ENCODE data around the gene CAMKK1.

The CAMKK1 gene

DNA sequence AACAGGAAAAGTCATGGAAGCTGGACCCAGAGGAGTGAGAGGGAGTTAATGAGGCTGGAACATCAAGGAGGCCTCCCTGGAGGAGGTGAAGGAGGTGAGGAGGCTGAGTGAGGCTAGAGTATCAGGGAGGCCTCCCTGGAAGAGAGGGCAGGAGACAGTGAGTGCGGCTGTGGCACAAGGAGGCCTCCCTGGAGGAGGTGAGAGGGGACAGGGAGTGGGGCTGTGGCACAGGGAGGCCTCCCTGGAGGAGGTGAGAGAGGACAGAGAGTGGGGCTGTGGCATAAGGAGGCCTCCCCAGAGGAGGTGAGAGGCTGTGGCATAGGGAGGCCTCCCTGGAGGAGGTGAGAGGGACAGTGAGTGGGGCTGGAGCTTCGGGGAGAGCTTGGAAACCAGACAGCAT is 5.5 kb downstream of the CAMKK1 start:
- Histone ChIP-seq H3K27me3 (ENCODE audit: insufficient read depth, low read length, poor library complexity) (no peaks in the 10 kb centered on the region), H3K4me3 (ENCODE audit: low read depth in 1 of 2, low read length in 2 of 2) (no peak overlapping the region), H3K4me1 (ENCODE audit: insufficient read depth, low read length) (peaks cover 9% of the 10 kb centered on the region), H3K4me2 (ENCODE audit: insufficient read depth, low read length) (no peak overlapping the region), H2AFZ (ENCODE audit: low read depth, low read length) (no peak overlapping the region), H4K20me1 (ENCODE audit: insufficient read depth, low read length) (peaks cover 19% of the 10 kb centered on the region), H3K9ac (ENCODE audit: low read depth, low read length) (no peak overlapping the region), H3K9me3 (ENCODE audit: insufficient read depth, low read length, severe bottlenecking) (no peaks in the 10 kb centered on the region), H3K36me3 (ENCODE audit: insufficient read depth, low read length) (no peaks in the 10 kb centered on the region), H3K79me2 (ENCODE audit: insufficient read depth, low read length) (no peaks in the 10 kb centered on the region), H3K27ac (ENCODE audit: low read length) (no peak overlapping the region)
- ATAC-seq (ENCODE audit: insufficient read depth, low read depth) (no peak), DNase-seq (no peak)
- TF ChIP-seq, protein P1, sequence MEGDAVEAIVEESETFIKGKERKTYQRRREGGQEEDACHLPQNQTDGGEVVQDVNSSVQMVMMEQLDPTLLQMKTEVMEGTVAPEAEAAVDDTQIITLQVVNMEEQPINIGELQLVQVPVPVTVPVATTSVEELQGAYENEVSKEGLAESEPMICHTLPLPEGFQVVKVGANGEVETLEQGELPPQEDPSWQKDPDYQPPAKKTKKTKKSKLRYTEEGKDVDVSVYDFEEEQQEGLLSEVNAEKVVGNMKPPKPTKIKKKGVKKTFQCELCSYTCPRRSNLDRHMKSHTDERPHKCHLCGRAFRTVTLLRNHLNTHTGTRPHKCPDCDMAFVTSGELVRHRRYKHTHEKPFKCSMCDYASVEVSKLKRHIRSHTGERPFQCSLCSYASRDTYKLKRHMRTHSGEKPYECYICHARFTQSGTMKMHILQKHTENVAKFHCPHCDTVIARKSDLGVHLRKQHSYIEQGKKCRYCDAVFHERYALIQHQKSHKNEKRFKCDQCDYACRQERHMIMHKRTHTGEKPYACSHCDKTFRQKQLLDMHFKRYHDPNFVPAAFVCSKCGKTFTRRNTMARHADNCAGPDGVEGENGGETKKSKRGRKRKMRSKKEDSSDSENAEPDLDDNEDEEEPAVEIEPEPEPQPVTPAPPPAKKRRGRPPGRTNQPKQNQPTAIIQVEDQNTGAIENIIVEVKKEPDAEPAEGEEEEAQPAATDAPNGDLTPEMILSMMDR (IDR thresholded peaks at IDR 0.05; ENCODE audit: borderline replicate concordance, extremely low read depth, low read length, poor library complexity, severe bottlenecking) = no peak
- TF ChIP-seq EZH2 (IDR thresholded peaks at IDR 0.05; ENCODE audit: borderline replicate concordance, low read depth, low read length, severe bottlenecking) = no peak

DNA sequence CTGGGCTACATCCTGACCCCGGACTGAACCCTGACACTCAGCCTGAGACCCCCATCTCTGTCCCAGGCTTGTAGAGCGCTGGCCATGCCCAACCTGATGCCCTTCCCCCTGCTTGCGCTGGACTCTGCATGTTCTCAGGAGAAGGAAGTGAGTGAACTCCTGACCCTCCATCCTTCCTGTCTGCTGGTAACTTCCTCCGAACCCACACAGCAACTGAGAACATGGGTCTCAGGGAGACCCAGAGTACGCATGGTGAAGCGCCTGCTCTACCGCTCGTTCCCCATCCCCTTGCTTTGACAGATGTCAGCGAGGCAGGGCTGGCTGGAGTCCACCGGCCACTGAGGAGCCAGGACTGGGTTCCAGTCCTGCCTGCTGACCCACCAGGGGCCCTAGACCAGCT is 6.1 kb downstream of the CAMKK1 start:
- no peaks in the 10 kb centered on the region for H3K79me2 ChIP-seq (ENCODE audit: insufficient read depth, low read length)
- no peak overlapping the region for H2AFZ ChIP-seq (ENCODE audit: low read depth, low read length)
- H3K4me1 ChIP-seq (ENCODE audit: insufficient read depth, low read length) = peaks cover 3% of the 10 kb centered on the region
- no peak overlapping the region for H3K4me2 ChIP-seq (ENCODE audit: insufficient read depth, low read length)
- H3K36me3 ChIP-seq (ENCODE audit: insufficient read depth, low read length) = no peaks in the 10 kb centered on the region
- no peak for DNase-seq
- no peak overlapping the region for H3K9ac ChIP-seq (ENCODE audit: low read depth, low read length)
- H3K4me3 ChIP-seq (ENCODE audit: low read depth in 1 of 2, low read length in 2 of 2) = no peak overlapping the region
- ATAC-seq (ENCODE audit: insufficient read depth, low read depth) = no peak
- no peak for TF ChIP-seq EZH2 (IDR thresholded peaks at IDR 0.05; ENCODE audit: borderline replicate concordance, low read depth, low read length, severe bottlenecking)
- TF ChIP-seq, protein P1 (IDR thresholded peaks at IDR 0.05; ENCODE audit: borderline replicate concordance, extremely low read depth, low read length, poor library complexity, severe bottlenecking) = no peak
- H3K27me3 ChIP-seq (ENCODE audit: insufficient read depth, low read length, poor library complexity) = no peaks in the 10 kb centered on the region
- no peaks in the 10 kb centered on the region for H3K9me3 ChIP-seq (ENCODE audit: insufficient read depth, low read length, severe bottlenecking)
- H3K27ac ChIP-seq (ENCODE audit: low read length) = no peak overlapping the region
- H4K20me1 ChIP-seq (ENCODE audit: insufficient read depth, low read length) = peaks cover 19% of the 10 kb centered on the region

DNA sequence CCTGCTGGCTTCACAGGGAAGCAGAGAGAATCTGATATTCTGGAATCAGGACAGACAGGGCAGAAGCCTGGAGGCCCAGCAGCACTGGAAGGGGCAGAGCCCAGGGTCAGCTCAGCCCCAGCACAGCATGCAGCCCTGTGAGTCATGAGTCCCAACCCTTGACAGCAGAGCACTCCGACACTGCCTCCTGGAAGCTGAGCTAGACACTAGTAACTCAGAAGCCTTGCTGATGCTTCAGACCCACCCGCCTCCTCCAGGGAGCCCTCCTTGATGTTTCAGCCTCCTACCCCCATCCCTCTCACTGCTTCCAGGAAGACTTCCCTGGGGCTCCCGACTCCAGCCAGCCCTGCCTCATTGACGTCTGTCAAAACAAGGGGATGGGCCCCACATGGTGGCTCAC is 6.9 kb downstream of the CAMKK1 start:
- ATAC-seq (ENCODE audit: insufficient read depth, low read depth) (no peak), DNase-seq (no peak)
- no peak for TF ChIP-seq EZH2 (IDR thresholded peaks at IDR 0.05; ENCODE audit: borderline replicate concordance, low read depth, low read length, severe bottlenecking)
- TF ChIP-seq, protein P1 (IDR thresholded peaks at IDR 0.05; ENCODE audit: borderline replicate concordance, extremely low read depth, low read length, poor library complexity, severe bottlenecking) = no peak
- Histone ChIP-seq H3K9ac (ENCODE audit: low read depth, low read length) (no peak overlapping the region), H3K27me3 (ENCODE audit: insufficient read depth, low read length, poor library complexity) (no peaks in the 10 kb centered on the region), H3K4me2 (ENCODE audit: insufficient read depth, low read length) (no peak overlapping the region), H3K4me3 (ENCODE audit: low read depth in 1 of 2, low read length in 2 of 2) (no peak overlapping the region), H3K36me3 (ENCODE audit: insufficient read depth, low read length) (no peaks in the 10 kb centered on the region), H3K27ac (ENCODE audit: low read length) (no peak overlapping the region), H2AFZ (ENCODE audit: low read depth, low read length) (no peak overlapping the region), H3K79me2 (ENCODE audit: insufficient read depth, low read length) (no peaks in the 10 kb centered on the region), H3K4me1 (ENCODE audit: insufficient read depth, low read length) (no peaks in the 10 kb centered on the region), H3K9me3 (ENCODE audit: insufficient read depth, low read length, severe bottlenecking) (no peaks in the 10 kb centered on the region), H4K20me1 (ENCODE audit: insufficient read depth, low read length) (peaks cover 13% of the 10 kb centered on the region)

DNA sequence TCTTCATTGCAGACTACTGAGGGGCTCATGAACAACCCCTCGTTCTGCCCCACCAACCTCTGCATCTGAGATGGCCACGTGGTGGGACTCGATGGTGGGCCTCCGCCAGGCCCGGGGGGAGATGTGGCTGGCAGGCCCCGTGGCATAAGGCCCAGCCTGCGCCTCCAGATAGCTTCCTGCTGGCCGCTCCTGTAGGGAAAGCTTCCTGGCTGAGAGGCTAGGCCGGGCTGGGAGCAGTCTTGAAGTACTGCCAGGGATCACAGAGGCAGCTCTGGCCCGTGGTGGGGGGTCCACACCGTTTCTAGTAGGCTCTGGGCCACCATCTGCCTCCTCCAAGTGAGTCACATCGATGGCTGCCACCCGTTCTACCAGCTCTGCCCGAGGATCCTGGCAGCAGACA is 7.6 kb downstream of the CAMKK1 start:
- Histone ChIP-seq H3K36me3 (ENCODE audit: insufficient read depth, low read length) (no peaks in the 10 kb centered on the region), H3K9ac (ENCODE audit: low read depth, low read length) (no peak overlapping the region), H2AFZ (ENCODE audit: low read depth, low read length) (no peak overlapping the region), H3K9me3 (ENCODE audit: insufficient read depth, low read length, severe bottlenecking) (no peaks in the 10 kb centered on the region), H3K27ac (ENCODE audit: low read length) (no peak overlapping the region), H4K20me1 (ENCODE audit: insufficient read depth, low read length) (peaks cover 9% of the 10 kb centered on the region; the same call in 1 of the 2 replicates), H3K79me2 (ENCODE audit: insufficient read depth, low read length) (no peaks in the 10 kb centered on the region), H3K4me2 (ENCODE audit: insufficient read depth, low read length) (no peak overlapping the region), H3K4me1 (ENCODE audit: insufficient read depth, low read length) (no peaks in the 10 kb centered on the region), H3K4me3 (ENCODE audit: low read depth in 1 of 2, low read length in 2 of 2) (no peak overlapping the region), H3K27me3 (ENCODE audit: insufficient read depth, low read length, poor library complexity) (no peaks in the 10 kb centered on the region)
- ATAC-seq (ENCODE audit: insufficient read depth, low read depth) (no peak), DNase-seq (no peak)
- TF ChIP-seq EZH2 (IDR thresholded peaks at IDR 0.05; ENCODE audit: borderline replicate concordance, low read depth, low read length, severe bottlenecking) = no peak
- TF ChIP-seq, protein P1 (IDR thresholded peaks at IDR 0.05; ENCODE audit: borderline replicate concordance, extremely low read depth, low read length, poor library complexity, severe bottlenecking) = no peak

All from DND-41 (cell line).